ENCODE data around the gene ABHD14A.

Gene ABHD14A

GRCh38 chr3:52021489-52022268 lies 46.8 kb downstream of the ABHD14A start:
- DNase-seq, result no peak

GRCh38 chr3:52022323-52023100 lies 47.6 kb downstream of the ABHD14A start:
- no peak for DNase-seq

GRCh38 chr3:52023101-52023770 lies 48.4 kb downstream of the ABHD14A start:
- no peak for DNase-seq

GRCh38 chr3:52023860-52024764 lies 49.2 kb downstream of the ABHD14A start:
- no peak for DNase-seq

GRCh38 chr3:52024765-52025452 lies 50.0 kb downstream of the ABHD14A start:
- DNase-seq, result no peak

- no peak for DNase-seq
Measured at GRCh38 chr3:52025453-52025852, 50.6 kb downstream of the ABHD14A start.

- DNase-seq, result no peak
Measured at GRCh38 chr3:52026041-52026440, 51.2 kb downstream of the ABHD14A start.

GRCh38 chr3:52028572-52028971 lies 53.7 kb downstream of the ABHD14A start:
- no peak for DNase-seq

GRCh38 chr3:52029053-52029452 lies 54.2 kb downstream of the ABHD14A start:
- DNase-seq, result no peak

GRCh38 chr3:52029535-52029934 lies 54.7 kb downstream of the ABHD14A start:
- no peak for DNase-seq

Data from islet precursor cell (in vitro differentiated cells).